ENCODE data around the gene PTPRD. TPM values are rescaled to one million over a fixed set of nuclear protein-coding genes. Genes with fewer than 3 reads are reported as not detected.

Gene PTPRD
- total and polyA plus RNA-seq, 9 of the 15 experiments (the other 6 are each of a cell fraction or from before 2014, with no cell fraction given): 0.11 TPM; not detected in 8

- intact Hi-C loops (cut with micrococcal nuclease) (no loop called here), in situ Hi-C loops (cut with MboI) (no loop called here)
- POLR2A ChIA-PET: no interaction called here
- H3K4me1 ChIP-seq (replicated peaks in 1 of 2; ENCODE audit: control insufficient read depth in 2 of 2, insufficient read depth in 2 of 2, low read length in 2 of 2): no peaks in the 10 kb centered on the region
- no peaks in the 10 kb centered on the region for H3K27me3 ChIP-seq (ENCODE audit: control insufficient read depth in 2 of 2, insufficient read depth in 2 of 2, low read length in 2 of 2)
- H3K9ac ChIP-seq (ENCODE audit: insufficient read depth in 1 of 2, low read depth in 2 of 2, low read length in 2 of 2): no peak overlapping the region
- H4K20me1 ChIP-seq (replicated peaks; ENCODE audit: control insufficient read depth, insufficient read depth, low read length): no peaks in the 10 kb centered on the region
- no peaks in the 10 kb centered on the region for H3K9me3 ChIP-seq (replicated peaks; ENCODE audit: control insufficient read depth, insufficient read depth, low read depth, low read length)
- TF ChIP-seq TAF7 (tag; IDR thresholded peaks at IDR 0.05) (no peak), SMARCE1 (IDR thresholded peaks at IDR 0.05) (no peak), SAFB (IDR thresholded peaks at IDR 0.05; ENCODE audit: borderline replicate concordance, low read depth, low read length) (no peak), SMC3 (conservative IDR thresholded peaks at IDR 0.05; ENCODE audit: insufficient read depth, low read depth, low read length) (no peak), RBM39 (optimal IDR thresholded peaks at IDR 0.05; ENCODE audit: low read depth, low read length) (no peak), IRF2 (CRISPR knock-in tag; IDR thresholded peaks at IDR 0.05) (no peak)
- FAIRE-seq: no peak
- H3K79me2 ChIP-seq (ENCODE audit: control insufficient read depth, insufficient read depth, low read length): no peaks in the 10 kb centered on the region
- CTCF ChIA-PET (ENCODE audit: low intra/inter-chr PET ratio): no interaction called here
- H2AFZ ChIP-seq (ENCODE audit: low read depth, low read length): no peak overlapping the region
- BruUV-seq (replicated peaks): no TSS peak
- no peak for DNase-seq (ENCODE audit: extremely low read depth in 1 of 4, low spot score in 3 of 4)
- no peaks in the 10 kb centered on the region for H3K36me3 ChIP-seq (ENCODE audit: control insufficient read depth, insufficient read depth, low read length)
- no peaks in the 10 kb centered on the region for H3K9me1 ChIP-seq (ENCODE audit: control insufficient read depth, insufficient read depth, low read length)
- H3K4me3 ChIP-seq: no peak overlapping the region
- ATAC-seq: no peak
- no peak overlapping the region for H3K4me2 ChIP-seq (ENCODE audit: insufficient read depth, low read length)
- H3K27ac ChIP-seq (ENCODE audit: extremely low read depth, low read depth, low read length): no peak overlapping the region
Observed at GRCh38 chr9:10237584-10237983, 375.2 kb downstream of the PTPRD start.

GRCh38 chr9:10236161-10236560 is 376.6 kb downstream of the PTPRD start:
- TF ChIP-seq POLR3A (IDR thresholded peaks at IDR 0.05; ENCODE audit: borderline replicate concordance, extremely low read depth, insufficient read depth, insufficient read length): no peak
- no peak for TF ChIP-seq HCFC1 (IDR thresholded peaks at IDR 0.05; ENCODE audit: low read depth, low read length)
- no peak for TF ChIP-seq NKRF (IDR thresholded peaks at IDR 0.05; ENCODE audit: borderline replicate concordance)
- TF ChIP-seq IFI16 (CRISPR knock-in tag; IDR thresholded peaks at IDR 0.05): no peak
- TF ChIP-seq SRSF9 (IDR thresholded peaks at IDR 0.05; ENCODE audit: borderline replicate concordance, low read depth, low read length): no peak
- no peak for TF ChIP-seq VEZF1 (CRISPR knock-in tag; IDR thresholded peaks at IDR 0.05)
- TF ChIP-seq KLF6 (CRISPR knock-in tag; IDR thresholded peaks at IDR 0.05; ENCODE audit: borderline replicate concordance): no peak
- no peak for TF ChIP-seq HNRNPUL1 (IDR thresholded peaks at IDR 0.05; ENCODE audit: low read length)
- ChIA-PET POLR2A (no interaction called here), CTCF (ENCODE audit: low intra/inter-chr PET ratio) (no interaction called here)
- DNase-seq (ENCODE audit: extremely low read depth in 1 of 4, low spot score in 3 of 4) (no peak), FAIRE-seq (no peak), ATAC-seq (no peak)
- H3K9me3 ChIP-seq (replicated peaks; ENCODE audit: control insufficient read depth, insufficient read depth, low read depth, low read length): no peaks in the 10 kb centered on the region
- intact Hi-C loops (cut with micrococcal nuclease): no loop called here
- H3K4me1 ChIP-seq (replicated peaks in 1 of 2; ENCODE audit: control insufficient read depth in 2 of 2, insufficient read depth in 2 of 2, low read length in 2 of 2): no peaks in the 10 kb centered on the region
- no peak overlapping the region for H3K4me2 ChIP-seq (ENCODE audit: insufficient read depth, low read length)
- H3K4me3 ChIP-seq: no peak overlapping the region
- 0% methylated on average over 2 of the region's 2 CpGs for WGBS (ENCODE audit: insufficient coverage, low coverage, missing lambda C conversion rate)
- no peaks in the 10 kb centered on the region for H3K36me3 ChIP-seq (ENCODE audit: control insufficient read depth, insufficient read depth, low read length)
- in situ Hi-C loops (cut with MboI): no loop called here
- H3K9ac ChIP-seq (ENCODE audit: insufficient read depth in 1 of 2, low read depth in 2 of 2, low read length in 2 of 2): no peak overlapping the region
- H2AFZ ChIP-seq (ENCODE audit: low read depth, low read length): no peak overlapping the region
- H3K27me3 ChIP-seq (ENCODE audit: control insufficient read depth in 2 of 2, insufficient read depth in 2 of 2, low read length in 2 of 2): no peaks in the 10 kb centered on the region
- H3K79me2 ChIP-seq (ENCODE audit: control insufficient read depth, insufficient read depth, low read length): no peaks in the 10 kb centered on the region
- no TSS peak for BruUV-seq (replicated peaks)
- no peaks in the 10 kb centered on the region for H4K20me1 ChIP-seq (replicated peaks; ENCODE audit: control insufficient read depth, insufficient read depth, low read length)
- no peaks in the 10 kb centered on the region for H3K9me1 ChIP-seq (ENCODE audit: control insufficient read depth, insufficient read depth, low read length)
- no peak overlapping the region for H3K27ac ChIP-seq (ENCODE audit: extremely low read depth, low read depth, low read length)
